Large intestine (tissue), 3 donors: Measurements from ENCODE around the gene ORM1. TPM values are rescaled to one million over a fixed set of nuclear protein-coding genes. Genes with fewer than 3 reads are reported as not detected.
A peak's percentile ranks its signal among the peaks of the same experiment; 100 is the strongest.

Experiments
- DNase-seq, 2 donors: peaks; one replicate each; pipeline versions ENCODE4 v3.0.0 to v3.0.0-alpha.2; 2013
- H3K27ac ChIP-seq: one replicate; pipeline ENCODE4 v1.5.1; 2013; ENCODE audit warnings: low read length
- H3K27me3 ChIP-seq: 2 replicates; pipeline ENCODE4 v1.6.1; 2013; ENCODE audit warnings: low read length; ENCODE audit not compliant: control insufficient read depth, insufficient read depth
- H3K36me3 ChIP-seq: 2 replicates; pipeline ENCODE4 v1.6.1; 2013; ENCODE audit warnings: low read length; ENCODE audit not compliant: control insufficient read depth, insufficient read depth
- H3K4me1 ChIP-seq: one replicate; pipeline ENCODE4 v1.6.1; 2013; ENCODE audit warnings: low read length; ENCODE audit not compliant: control insufficient read depth, insufficient read depth
- H3K4me3 ChIP-seq: one replicate; pipeline ENCODE4 v1.5.1; 2013; ENCODE audit warnings: low read length
- H3K9me3 ChIP-seq: one replicate; pipeline ENCODE4 v1.6.1; 2013; ENCODE audit warnings: mild to moderate bottlenecking, low read depth, low read length, moderate library complexity; ENCODE audit not compliant: control insufficient read depth
- WGBS: methylation state at CpG from one replicate; pipeline ENCODE4 v1.1.5; 2013; ENCODE audit warnings: low lambda C conversion rate; ENCODE audit not compliant: insufficient coverage; 5-methylcytosine and 5-hydroxymethylcytosine counted together
- polyA plus RNA-seq: library from polyadenylated mRNA; unstranded; fragments of 120-200 nt; gene quantifications from one replicate; pipeline ENCODE4 v1.2.1, GENCODE V29; 2013

ORM1 gene
- polyA plus RNA-seq, 1 donor, result 0.09 TPM

DNA sequence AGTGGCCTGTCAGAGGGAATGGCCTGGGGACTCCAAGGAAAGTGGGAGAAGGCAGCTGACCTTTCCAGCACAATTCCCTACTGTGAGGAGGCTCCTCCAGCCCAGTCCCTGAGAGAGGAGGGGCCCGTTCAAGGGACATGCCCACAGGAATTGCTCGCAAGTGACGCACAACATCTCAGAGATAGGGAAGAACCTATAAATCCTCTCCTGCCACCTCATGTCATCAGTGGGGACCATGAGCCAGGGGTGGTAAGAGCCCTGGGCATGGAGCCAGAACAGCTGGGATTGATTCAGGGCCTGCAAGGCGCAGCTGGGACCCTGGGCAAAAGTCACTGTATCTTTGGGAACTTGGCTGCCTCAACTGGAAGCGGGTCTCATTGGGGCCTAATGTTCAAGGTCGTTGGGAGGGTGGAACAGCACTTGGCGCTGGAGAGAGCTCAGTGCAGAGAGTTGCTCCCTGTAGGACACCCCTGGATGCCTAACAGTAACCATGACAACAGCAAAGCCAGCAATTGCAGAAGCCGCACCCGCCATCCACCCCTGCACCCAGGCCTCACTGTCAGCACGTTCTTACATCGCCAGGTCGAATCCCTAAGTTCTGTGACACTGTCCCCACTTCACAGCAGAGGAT is 41.3 kb upstream of the ORM1 start:
- Histone ChIP-seq H3K27me3 (no peaks in the 10 kb centered on the region), H3K4me1 (no peaks in the 10 kb centered on the region), H3K4me3 (no peak overlapping the region), H3K27ac (no peak overlapping the region), H3K9me3 (no peaks in the 10 kb centered on the region), H3K36me3 (peaks cover 70% of the 10 kb centered on the region)
- no CpG with 5 or more reads among the region's 12 CpGs for WGBS
- DNase-seq, result peak in 1 of 2 donors; percentile 20

DNA sequence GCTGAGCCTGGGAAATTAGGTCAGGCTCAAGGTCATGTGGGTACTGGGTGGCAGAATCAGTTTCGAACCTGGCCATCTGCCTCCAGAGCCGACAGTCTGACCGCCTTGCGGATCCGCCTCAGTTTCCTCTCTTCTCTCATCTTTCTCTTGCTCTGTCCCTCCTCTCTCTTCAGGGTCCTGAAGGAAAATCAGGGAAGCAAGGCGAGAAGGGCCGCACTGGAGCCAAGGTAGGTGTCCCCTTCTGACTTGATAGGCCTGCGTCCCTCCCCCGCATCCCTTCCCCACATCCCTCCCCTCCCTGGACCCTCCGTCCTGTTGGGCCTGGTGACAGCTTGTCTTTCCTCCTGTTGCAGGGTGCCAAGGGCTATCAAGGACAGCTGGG is 40.8 kb upstream of the ORM1 start:
- no peak overlapping the region for H3K27ac ChIP-seq
- no peak for DNase-seq
- no CpG with 5 or more reads among the region's 10 CpGs for WGBS

GRCh38 chr9:114282507-114282906 is 40.4 kb upstream of the ORM1 start:
- no peaks in the 10 kb centered on the region for H3K27me3 ChIP-seq
- H3K9me3 ChIP-seq, result no peaks in the 10 kb centered on the region
- no peak overlapping the region for H3K27ac ChIP-seq
- WGBS, result no CpG with 5 or more reads among the region's 6 CpGs
- H3K4me3 ChIP-seq, result no peak overlapping the region
- no peaks in the 10 kb centered on the region for H3K4me1 ChIP-seq
- peaks cover 69% of the 10 kb centered on the region for H3K36me3 ChIP-seq
- DNase-seq, result no peak

More for the DNA sequence above, 40.8 kb upstream of the ORM1 start:
- Histone ChIP-seq H3K4me3 (no peak overlapping the region), H3K27me3 (no peaks in the 10 kb centered on the region), H3K36me3 (peaks cover 70% of the 10 kb centered on the region), H3K9me3 (no peaks in the 10 kb centered on the region), H3K4me1 (no peaks in the 10 kb centered on the region)

GRCh38 chr9:114282926-114283325 is 40.0 kb upstream of the ORM1 start:
- Histone ChIP-seq H3K4me3 (no peak overlapping the region), H3K9me3 (no peaks in the 10 kb centered on the region), H3K27me3 (no peaks in the 10 kb centered on the region), H3K4me1 (no peaks in the 10 kb centered on the region), H3K27ac (no peak overlapping the region), H3K36me3 (peaks cover 72% of the 10 kb centered on the region)
- DNase-seq, result no peak
- no CpG with 5 or more reads among the region's 5 CpGs for WGBS

- no peaks in the 10 kb centered on the region for H3K9me3 ChIP-seq
- no peaks in the 10 kb centered on the region for H3K4me1 ChIP-seq
- DNase-seq, result no peak
- no peaks in the 10 kb centered on the region for H3K27me3 ChIP-seq
- H3K4me3 ChIP-seq, result no peak overlapping the region
- peaks cover 79% of the 10 kb centered on the region for H3K36me3 ChIP-seq
- H3K27ac ChIP-seq, result no peak overlapping the region
- WGBS, result no CpG with 5 or more reads among the region's 14 CpGs
Observed at GRCh38 chr9:114283551-114284111, 39.3 kb upstream of the ORM1 start.

DNA sequence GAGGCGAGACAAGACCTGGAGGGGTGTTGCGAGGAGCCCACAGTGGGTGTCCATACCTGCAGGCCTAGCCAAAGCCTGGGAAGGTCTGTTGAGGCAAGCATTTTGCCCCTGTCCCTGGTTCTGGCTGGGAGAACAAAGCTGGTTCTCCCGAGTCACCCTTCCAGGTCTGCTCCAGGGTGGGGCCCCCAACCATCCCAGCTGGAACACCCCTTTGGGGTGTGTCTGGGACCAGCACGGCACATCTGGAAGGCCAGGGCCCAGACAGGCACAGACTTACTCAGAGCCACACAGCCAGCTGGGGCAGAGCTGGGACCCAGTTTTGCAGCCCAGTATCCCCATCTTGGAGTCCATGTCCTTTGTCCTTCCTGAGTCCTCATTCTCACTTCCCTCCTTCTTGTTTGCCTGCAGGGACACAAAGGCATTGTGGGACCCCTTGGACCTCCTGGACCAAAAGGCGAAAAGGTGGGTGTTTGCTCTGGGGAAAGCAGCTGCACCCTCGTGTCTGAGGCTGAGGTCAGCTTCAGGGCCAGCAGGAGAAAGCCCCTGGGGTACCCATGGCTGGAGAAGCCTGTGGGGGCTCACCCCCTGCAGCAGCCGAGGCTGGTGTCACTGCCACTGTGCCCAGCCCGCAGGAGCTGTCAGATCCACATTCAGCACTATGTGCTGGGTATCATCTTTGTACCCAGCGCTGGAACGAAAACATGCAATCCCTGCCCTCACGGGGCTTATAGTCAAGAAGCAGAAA is 38.4 kb upstream of the ORM1 start:
- no peak for DNase-seq
- no CpG with 5 or more reads among the region's 11 CpGs for WGBS
- H3K36me3 ChIP-seq, result peaks cover 78% of the 10 kb centered on the region
- H3K9me3 ChIP-seq, result no peaks in the 10 kb centered on the region
- H3K4me1 ChIP-seq, result no peaks in the 10 kb centered on the region
- no peaks in the 10 kb centered on the region for H3K27me3 ChIP-seq
- no peak overlapping the region for H3K27ac ChIP-seq
- no peak overlapping the region for H3K4me3 ChIP-seq

DNA sequence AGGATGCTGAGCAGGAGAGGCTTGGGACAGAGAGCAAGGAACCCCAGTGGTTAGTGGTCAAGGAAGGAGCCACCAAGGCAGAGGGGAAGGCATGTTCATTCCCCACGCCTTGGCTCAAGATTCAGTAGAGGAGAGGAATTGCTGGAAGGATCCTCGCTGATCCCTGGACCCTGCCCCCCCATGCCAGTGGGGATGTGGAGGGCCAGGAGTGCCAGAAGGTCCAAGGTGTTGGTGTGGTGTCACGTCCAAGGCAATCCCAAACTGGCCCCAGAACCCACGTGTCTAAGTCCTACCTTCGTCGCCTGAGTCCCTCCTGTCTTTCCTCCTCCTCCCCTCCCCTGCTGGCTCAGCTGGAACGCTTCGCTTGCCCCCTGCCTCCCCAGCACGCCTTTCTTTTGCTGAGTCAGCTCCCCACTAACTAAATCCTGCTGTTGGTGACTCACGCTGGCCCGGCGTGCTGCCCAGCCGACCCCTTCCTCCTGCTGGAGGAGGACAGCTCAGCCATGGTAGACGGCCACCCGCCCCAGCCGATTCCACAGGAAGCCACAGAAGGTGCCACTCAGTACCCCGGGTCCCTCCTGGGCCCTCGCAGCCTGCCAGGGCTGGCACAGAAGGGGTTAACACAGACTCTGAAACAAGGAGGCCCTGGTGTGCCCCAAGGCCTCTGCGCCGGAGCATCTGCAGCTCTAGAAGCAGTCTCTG is 37.6 kb upstream of the ORM1 start:
- no peak for DNase-seq
- no CpG with 5 or more reads among the region's 20 CpGs for WGBS
- Histone ChIP-seq H3K4me1 (no peaks in the 10 kb centered on the region), H3K9me3 (no peaks in the 10 kb centered on the region), H3K27me3 (no peaks in the 10 kb centered on the region), H3K27ac (no peak overlapping the region), H3K36me3 (peaks cover 78% of the 10 kb centered on the region), H3K4me3 (no peak overlapping the region)

DNA sequence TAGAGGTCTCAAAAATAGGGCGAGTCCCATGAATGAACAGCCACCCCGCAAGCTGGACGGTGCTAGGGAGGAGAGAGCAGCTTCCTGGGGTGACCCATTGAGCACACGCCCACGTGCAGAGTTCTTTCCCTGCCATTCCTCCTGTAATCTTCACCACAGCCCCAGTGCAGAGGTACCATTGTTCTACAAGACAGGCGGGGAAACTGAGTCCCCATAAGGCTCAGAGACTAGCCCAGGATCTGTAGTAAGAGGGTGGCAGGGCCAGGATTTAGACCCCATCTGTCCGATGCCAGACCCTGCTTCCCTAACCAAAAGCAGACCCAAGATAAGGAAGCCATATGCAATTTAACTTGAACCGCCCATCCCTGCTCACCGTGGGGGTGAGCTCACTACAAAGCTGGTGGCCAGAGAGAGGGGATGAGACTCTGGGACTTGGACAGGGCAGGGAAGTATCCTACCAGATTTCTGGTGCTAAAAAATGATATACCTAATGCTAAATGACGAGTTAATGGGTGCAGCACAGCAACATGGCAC is 36.7 kb upstream of the ORM1 start:
- DNase-seq, result no peak
- H3K27ac ChIP-seq, result no peak overlapping the region
- peaks cover 81% of the 10 kb centered on the region for H3K36me3 ChIP-seq
- H3K4me3 ChIP-seq, result no peak overlapping the region
- H3K9me3 ChIP-seq, result no peaks in the 10 kb centered on the region
- WGBS, result no CpG with 5 or more reads among the region's 10 CpGs
- H3K4me1 ChIP-seq, result no peaks in the 10 kb centered on the region
- H3K27me3 ChIP-seq, result no peaks in the 10 kb centered on the region

DNA sequence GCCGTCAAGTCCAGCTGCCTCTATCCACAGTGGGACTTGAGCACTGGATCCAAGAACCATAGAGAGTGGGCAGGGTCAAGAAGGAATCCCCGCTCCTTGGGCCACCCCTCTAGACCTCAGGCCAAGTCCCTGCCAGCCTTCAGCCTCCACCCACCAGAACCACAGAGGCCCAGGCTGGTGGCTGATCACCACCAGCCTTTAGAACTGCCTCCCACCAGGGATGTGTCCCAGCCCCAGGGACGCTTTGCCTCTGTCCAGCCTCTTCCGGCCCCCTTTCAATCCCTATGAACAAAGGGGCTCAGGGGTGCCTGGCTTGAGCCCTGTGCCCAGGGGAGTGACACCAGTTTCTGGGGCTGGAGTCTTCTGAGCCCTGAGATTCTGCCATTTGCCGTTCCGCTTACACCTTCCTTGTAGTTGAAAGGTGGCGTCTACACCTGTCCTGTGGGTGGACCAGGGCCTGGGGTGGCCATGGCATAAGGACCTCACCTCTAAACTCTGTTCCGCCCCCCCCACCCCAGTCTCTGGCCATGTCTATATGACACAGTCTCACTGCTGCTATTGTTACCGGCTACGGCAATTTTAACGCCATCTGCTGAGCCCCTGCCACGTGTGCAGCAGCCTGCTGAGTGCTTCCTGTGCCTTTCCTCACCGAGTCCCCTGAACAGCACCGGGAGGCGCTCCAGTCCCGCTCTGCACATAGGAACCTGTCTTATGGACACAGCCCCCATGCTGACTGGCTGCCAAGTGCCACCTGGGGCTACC is 35.7 kb upstream of the ORM1 start:
- Histone ChIP-seq H3K36me3 (peaks cover 78% of the 10 kb centered on the region), H3K4me3 (no peak overlapping the region), H3K9me3 (no peaks in the 10 kb centered on the region), H3K27ac (no peak overlapping the region), H3K27me3 (no peaks in the 10 kb centered on the region), H3K4me1 (no peaks in the 10 kb centered on the region)
- no CpG with 5 or more reads among the region's 16 CpGs for WGBS
- DNase-seq, result no peak

GRCh38 chr9:114287763-114288192 is 35.1 kb upstream of the ORM1 start:
- Histone ChIP-seq H3K36me3 (peaks cover 75% of the 10 kb centered on the region), H3K4me1 (no peaks in the 10 kb centered on the region), H3K4me3 (no peak overlapping the region), H3K27me3 (no peaks in the 10 kb centered on the region), H3K9me3 (no peaks in the 10 kb centered on the region), H3K27ac (no peak overlapping the region)
- WGBS, result no CpG with 5 or more reads among the region's 15 CpGs
- no peak for DNase-seq
